Lung (tissue), 12 donors: ENCODE data around the gene TSPAN14. TPM values are rescaled to one million over a fixed set of nuclear protein-coding genes. Genes with fewer than 3 reads are reported as not detected.

Source experiments
- ATAC-seq: fragments of 200-7000 bp; cut with Tn5 transposase; one replicate; pipeline ENCODE4 v1.9.1; 2020; ENCODE audit warnings: moderate number of reproducible peaks; ENCODE audit not compliant: insufficient read depth, low FRiP score
- DNase-seq, 3 donors: peaks; one replicate each; pipeline ENCODE4 v3.0.0-alpha.2; 2013 to 2017
- H3K27ac ChIP-seq, 2 donors: one replicate each; pipeline ENCODE4 v1.5.1; 2013; ENCODE audit warnings: mild to moderate bottlenecking in 2 of 2, moderate library complexity in 2 of 2, control low read depth in 1 of 2, inconsistent platforms in 1 of 2, low read depth in 1 of 2, low read length in 1 of 2
- H3K27me3 ChIP-seq, 3 donors: one replicate each; pipeline ENCODE4 v1.5.1; 2013; ENCODE audit warnings: low read length in 2 of 3; ENCODE audit not compliant: control insufficient read depth in 3 of 3, insufficient read depth in 3 of 3
- H3K36me3 ChIP-seq, 4 donors: one replicate each; pipeline ENCODE4 v1.5.1; 2013; ENCODE audit warnings: low read length in 4 of 4, mild to moderate bottlenecking in 1 of 4, moderate library complexity in 1 of 4; ENCODE audit not compliant: control insufficient read depth in 4 of 4, insufficient read depth in 4 of 4
- H3K4me1 ChIP-seq, 5 donors: one replicate each; pipeline ENCODE4 v1.5.1; 2013; ENCODE audit warnings: low read length in 5 of 5, mild to moderate bottlenecking in 2 of 5, moderate library complexity in 1 of 5; ENCODE audit not compliant: control insufficient read depth in 5 of 5, insufficient read depth in 5 of 5
- H3K4me3 ChIP-seq: one replicate; pipeline ENCODE4 v1.5.1; 2013; ENCODE audit warnings: mild to moderate bottlenecking, control low read depth, moderate library complexity
- H3K9ac ChIP-seq, 2 donors: one replicate each; pipeline ENCODE4 v1.5.1; 2013; ENCODE audit warnings: low read length in 2 of 2, control low read depth in 1 of 2; ENCODE audit not compliant: insufficient read depth in 1 of 2
- H3K9me3 ChIP-seq, 4 donors: one replicate each; pipeline ENCODE4 v1.5.1; 2013; ENCODE audit warnings: low read length in 3 of 4, mild to moderate bottlenecking in 1 of 4, moderate library complexity in 1 of 4; ENCODE audit not compliant: control insufficient read depth in 4 of 4, insufficient read depth in 3 of 4
- WGBS, 2 donors: extraction: QIAGEN DNeasy Blood & Tissue Kit; methylation state at CpG; one replicate each; pipeline ENCODE4 v1.1.7; 2013; 5-methylcytosine and 5-hydroxymethylcytosine counted together
- polyA plus RNA-seq, 2 donors: library from polyadenylated mRNA; stranded (reverse); fragments of 200-250 nt; gene quantifications; one replicate each; pipeline ENCODE4 v1.2.1, GENCODE V29; 2013
- total RNA-seq, 2 donors: library from RNA; depleted of rRNA in 1 of 2; stranded (reverse); fragments of >200 nt in 1 of 2; gene quantifications; one replicate each; pipeline ENCODE4 v1.2.1, GENCODE V29; 2014 to 2021
- TF ChIP-seq, protein P1 (sequence below): IDR thresholded peaks from 2 replicates; pipeline ENCODE4 v1.5.1; 2012; ENCODE audit warnings: mild to moderate bottlenecking; ENCODE audit errors: control extremely low read depth, extremely low read depth
- donor health status: control.
- donor health status: control.
- donor health status: Bipolar disorder and iron deficiency.
- donor health status: healthy.
- donor health status: DM: yes; HTN: yes; CAD: no.

TSPAN14 gene
- total and polyA plus RNA-seq, 4 donors: 40.9 to 187 (median 116) TPM

DNA sequence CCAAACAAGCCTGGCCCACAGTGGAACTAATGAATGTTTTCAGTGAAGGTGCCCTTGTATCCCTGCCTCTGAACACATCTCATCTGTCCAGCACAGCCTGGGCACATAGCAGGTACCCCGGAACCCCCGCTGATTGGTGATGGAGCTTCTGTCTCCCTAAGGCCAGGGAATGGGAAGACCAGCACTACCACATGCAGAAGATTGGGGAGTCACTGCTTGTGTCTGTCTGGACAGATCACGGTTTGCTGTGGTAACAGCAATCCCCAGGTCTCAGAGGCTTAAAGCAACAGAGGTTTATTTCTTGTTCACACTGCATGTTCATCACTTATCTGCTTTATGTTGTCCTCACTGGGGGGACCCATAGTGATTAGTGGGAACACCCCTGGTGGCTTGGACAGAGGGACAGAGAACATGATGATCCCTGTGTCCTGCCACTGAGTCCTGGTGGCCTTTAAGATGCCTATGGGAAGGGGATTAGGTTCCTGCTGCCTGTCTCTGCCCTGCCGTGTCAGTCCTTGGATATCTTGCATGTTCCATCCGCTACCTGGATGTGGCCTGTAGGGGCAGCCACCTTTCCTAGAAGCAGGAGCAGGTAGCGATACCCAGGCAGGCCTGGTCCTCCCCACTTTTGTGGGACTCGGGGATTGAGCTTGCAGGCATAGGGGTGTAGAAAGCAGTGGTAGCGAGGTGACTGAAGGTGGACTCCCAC, 3.6 kb downstream of the TSPAN14 start:
- 80% methylated on average over 8 of the region's 8 CpGs for WGBS, 2 donors
- TF ChIP-seq, protein P1, sequence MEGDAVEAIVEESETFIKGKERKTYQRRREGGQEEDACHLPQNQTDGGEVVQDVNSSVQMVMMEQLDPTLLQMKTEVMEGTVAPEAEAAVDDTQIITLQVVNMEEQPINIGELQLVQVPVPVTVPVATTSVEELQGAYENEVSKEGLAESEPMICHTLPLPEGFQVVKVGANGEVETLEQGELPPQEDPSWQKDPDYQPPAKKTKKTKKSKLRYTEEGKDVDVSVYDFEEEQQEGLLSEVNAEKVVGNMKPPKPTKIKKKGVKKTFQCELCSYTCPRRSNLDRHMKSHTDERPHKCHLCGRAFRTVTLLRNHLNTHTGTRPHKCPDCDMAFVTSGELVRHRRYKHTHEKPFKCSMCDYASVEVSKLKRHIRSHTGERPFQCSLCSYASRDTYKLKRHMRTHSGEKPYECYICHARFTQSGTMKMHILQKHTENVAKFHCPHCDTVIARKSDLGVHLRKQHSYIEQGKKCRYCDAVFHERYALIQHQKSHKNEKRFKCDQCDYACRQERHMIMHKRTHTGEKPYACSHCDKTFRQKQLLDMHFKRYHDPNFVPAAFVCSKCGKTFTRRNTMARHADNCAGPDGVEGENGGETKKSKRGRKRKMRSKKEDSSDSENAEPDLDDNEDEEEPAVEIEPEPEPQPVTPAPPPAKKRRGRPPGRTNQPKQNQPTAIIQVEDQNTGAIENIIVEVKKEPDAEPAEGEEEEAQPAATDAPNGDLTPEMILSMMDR: no peak
- Histone ChIP-seq H3K4me3 (peak overlapping the region; percentile 24), H3K27me3 (no peaks in the 10 kb centered on the region), H3K9me3 (no peaks in the 10 kb centered on the region), H3K36me3 (peaks cover 0 to 1% (median 0%) of the 10 kb centered on the region in 4 donors), H3K27ac (peak overlapping the region; percentile 24 to 78), H3K9ac (no peak overlapping the region), H3K4me1 (peaks cover 16 to 61% (median 39%) of the 10 kb centered on the region in 5 donors)
- no peak for DNase-seq
- ATAC-seq: no peak

DNA sequence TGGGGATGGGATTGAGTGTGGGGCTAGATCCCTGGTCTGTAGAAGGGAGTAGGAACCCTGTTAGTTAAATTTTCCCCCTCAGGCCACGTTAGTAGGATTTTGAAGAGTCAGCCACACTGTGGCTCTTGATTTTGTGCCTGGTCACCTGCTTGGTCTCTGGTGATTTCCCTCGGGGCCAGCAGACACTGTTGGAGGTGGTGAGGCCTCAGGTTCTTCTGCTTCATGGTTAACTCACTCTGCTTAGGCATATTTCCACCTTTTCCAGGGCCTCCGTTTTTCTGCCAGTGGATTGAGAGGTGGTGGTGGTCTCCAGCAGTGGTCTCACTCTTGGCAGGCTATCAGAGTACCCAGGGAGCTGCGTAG, 4.1 kb downstream of the TSPAN14 start:
- Histone ChIP-seq H3K27ac (peak overlapping the region; percentile 24 to 78), H3K4me3 (peak overlapping the region; percentile 24), H3K4me1 (peaks cover 20 to 66% (median 39%) of the 10 kb centered on the region in 5 donors), H3K9me3 (no peaks in the 10 kb centered on the region), H3K9ac (no peak overlapping the region), H3K36me3 (peaks cover 0 to 1% (median 0%) of the 10 kb centered on the region in 4 donors), H3K27me3 (no peaks in the 10 kb centered on the region)
- DNase-seq (no peak), ATAC-seq (no peak)
- TF ChIP-seq, protein P1: no peak
- WGBS, 2 donors: 49 to 53% methylated on average over 4 of the region's 4 CpGs

DNA sequence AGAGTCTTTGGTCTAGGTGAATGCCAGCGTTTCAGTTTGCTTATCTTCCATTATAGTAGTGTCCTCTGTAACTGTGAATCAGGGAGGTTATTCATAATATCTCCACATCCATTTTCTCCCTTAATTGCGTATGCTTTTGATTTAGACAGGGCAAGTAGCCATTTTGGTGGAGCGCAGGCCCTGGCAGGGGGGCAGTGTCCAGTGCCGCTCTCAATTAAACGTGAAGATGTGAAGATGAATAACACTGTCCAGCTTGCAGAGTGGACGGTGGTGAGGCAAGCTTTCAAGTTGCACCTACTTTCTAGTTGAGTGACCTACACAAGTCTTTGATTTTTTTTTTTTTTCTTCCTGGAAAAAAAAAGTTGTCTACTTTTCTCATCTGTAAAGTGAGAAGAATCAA, 4.5 kb downstream of the TSPAN14 start:
- Histone ChIP-seq H3K27me3 (no peaks in the 10 kb centered on the region), H3K9me3 (no peaks in the 10 kb centered on the region), H3K4me1 (peaks cover 24 to 70% (median 43%) of the 10 kb centered on the region in 5 donors), H3K4me3 (no peak overlapping the region), H3K27ac (peak overlapping the region in 1 of 2 donors; percentile 96), H3K36me3 (peaks cover 0 to 1% (median 0%) of the 10 kb centered on the region in 4 donors), H3K9ac (no peak overlapping the region)
- ATAC-seq: no peak
- no peak for DNase-seq
- WGBS, 2 donors: 52 to 61% methylated on average over 6 of the region's 6 CpGs
- TF ChIP-seq, protein P1: no peak
